HEK293 (cell line): ENCODE results near the gene MLEC.

Experiments
- CTCF ChIA-PET: fragments of 350-600 bp; formaldehyde crosslinking; extraction: SDS; loops from one replicate; lab custom pipeline; 2021; ENCODE audit warnings: antibody characterized with exemption; lab: Yijun Ruan, JAX
- POLR2A ChIA-PET: fragments of 300-600 bp; formaldehyde crosslinking; extraction: SDS; loops from one replicate; lab custom pipeline; 2020; ENCODE audit warnings: antibody characterized with exemption, inconsistent platforms; lab: Yijun Ruan, JAX
- H3K27ac ChIP-seq: fragments of 200-500 bp; sonication (Bioruptor generic); 2 replicates; pipeline ENCODE4 v1.5.1; 2014; ENCODE audit warnings: low read depth, low read length, control low read depth, inconsistent platforms; ENCODE audit errors: extremely low read depth
- H3K36me3 ChIP-seq, 2 experiments: fragments of 200-500 bp in 1 of 2; sonication (Bioruptor generic) in 1 of 2; 1 replicate in 1 of 2; 2 replicates in 1 of 2; pipeline ENCODE4 v1.5.1; 2014 to 2017; ENCODE audit warnings: inconsistent platforms in 2 of 2, low read length in 2 of 2; ENCODE audit not compliant: control insufficient read depth in 2 of 2, insufficient read depth in 1 of 2
- H3K4me1 ChIP-seq: fragments of 200-500 bp; sonication (Bioruptor generic); 2 replicates; pipeline ENCODE4 v1.5.1; 2014; ENCODE audit warnings: mild to moderate bottlenecking, low read length, inconsistent platforms; ENCODE audit not compliant: control insufficient read depth, insufficient read depth
- H3K4me3 ChIP-seq: 2 replicates; pipeline ENCODE4 v1.5.1; 2011; ENCODE audit warnings: low read depth, mild to moderate bottlenecking, control low read depth, low read length, moderate library complexity
- H3K9me3 ChIP-seq: fragments of 200-500 bp; sonication (Bioruptor generic); 2 replicates; pipeline ENCODE4 v1.5.1; 2014; ENCODE audit warnings: low read depth, low read length, inconsistent platforms; ENCODE audit not compliant: control insufficient read depth, insufficient read depth
- CTCF ChIP-seq: fragments of 450-650 bp; formaldehyde crosslinking; IDR thresholded peaks from 2 replicates; pipeline ENCODE4 v1.5.1; 2016; ENCODE audit warnings: missing biosample characterization, missing genetic modification characterization
- GLI2 ChIP-seq: fragments of 450-650 bp; formaldehyde crosslinking; IDR thresholded peaks from 2 replicates; pipeline ENCODE4; 2017; ENCODE audit warnings: missing biosample characterization, missing genetic modification characterization, low read depth, borderline replicate concordance
- GLIS1 ChIP-seq: fragments of 450-650 bp; formaldehyde crosslinking; IDR thresholded peaks from 2 replicates; pipeline ENCODE4 v1.5.1; 2016; ENCODE audit warnings: missing biosample characterization, missing genetic modification characterization
- OSR2 ChIP-seq: fragments of 450-650 bp; formaldehyde crosslinking; IDR thresholded peaks from 2 replicates; pipeline ENCODE4 v1.5.1; 2016; ENCODE audit warnings: missing biosample characterization, missing genetic modification characterization
- PRDM1 ChIP-seq: fragments of 450-650 bp; formaldehyde crosslinking; IDR thresholded peaks from 2 replicates; pipeline ENCODE4; 2016; ENCODE audit warnings: missing biosample characterization, missing genetic modification characterization
- SP2 ChIP-seq: fragments of 450-650 bp; formaldehyde crosslinking; IDR thresholded peaks from 2 replicates; pipeline ENCODE4 v1.5.1; 2016; ENCODE audit warnings: missing biosample characterization, missing genetic modification characterization
- ZNF18 ChIP-seq: fragments of 450-650 bp; formaldehyde crosslinking; IDR thresholded peaks from 2 replicates; pipeline ENCODE4 v1.5.1; 2016; ENCODE audit warnings: missing biosample characterization, missing genetic modification characterization
- ZNF335 ChIP-seq: fragments of 450-650 bp; formaldehyde crosslinking; conservative IDR thresholded peaks from 2 replicates; pipeline ENCODE4 v1.5.1; 2016; ENCODE audit warnings: missing biosample characterization, missing genetic modification characterization
- ZNF423 ChIP-seq: fragments of 450-650 bp; formaldehyde crosslinking; IDR thresholded peaks from 2 replicates; pipeline ENCODE4 v1.5.1; 2016; ENCODE audit warnings: missing biosample characterization, missing genetic modification characterization
- ZNF514 ChIP-seq: fragments of 450-650 bp; formaldehyde crosslinking; IDR thresholded peaks from 2 replicates; pipeline ENCODE4 v1.5.1; 2016; ENCODE audit warnings: missing biosample characterization, missing genetic modification characterization
- ZNF544 ChIP-seq: fragments of 450-650 bp; formaldehyde crosslinking; IDR thresholded peaks from 2 replicates; pipeline ENCODE4 v1.5.0; 2017; ENCODE audit warnings: missing biosample characterization, missing genetic modification characterization
- ZNF600 ChIP-seq: fragments of 450-650 bp; formaldehyde crosslinking; IDR thresholded peaks from 2 replicates; pipeline ENCODE4 v1.5.1; 2016; ENCODE audit warnings: missing biosample characterization, missing genetic modification characterization
- ZNF623 ChIP-seq: fragments of 450-650 bp; formaldehyde crosslinking; IDR thresholded peaks from 2 replicates; pipeline ENCODE4 v1.5.1; 2016; ENCODE audit warnings: missing biosample characterization, missing genetic modification characterization
- ZNF654 ChIP-seq: fragments of 450-650 bp; formaldehyde crosslinking; IDR thresholded peaks from 2 replicates; pipeline ENCODE4 v1.5.1; 2016; ENCODE audit warnings: low read depth, missing biosample characterization, missing genetic modification characterization
- ZNF76 ChIP-seq: fragments of 450-650 bp; formaldehyde crosslinking; IDR thresholded peaks from 2 replicates; pipeline ENCODE4; 2016; ENCODE audit warnings: low read depth, missing biosample characterization, missing genetic modification characterization, borderline replicate concordance
- ZNF777 ChIP-seq: fragments of 450-650 bp; formaldehyde crosslinking; IDR thresholded peaks from 2 replicates; pipeline ENCODE4 v1.5.1; 2017; ENCODE audit warnings: missing biosample characterization, missing genetic modification characterization, borderline replicate concordance
- ZSCAN16 ChIP-seq: fragments of 450-650 bp; formaldehyde crosslinking; IDR thresholded peaks from 2 replicates; pipeline ENCODE4 v1.5.1; 2016; ENCODE audit warnings: missing biosample characterization, missing genetic modification characterization

Gene MLEC

GRCh38 chr12:120687578-120688289, 785 bp downstream of the MLEC start:
- H3K27ac ChIP-seq, result peak overlapping the region; percentile 76; the same call in 1 of the 2 replicates

GRCh38 chr12:120688527-120689071, 1.6 kb downstream of the MLEC start:
- peaks cover 14% of the 10 kb centered on the region for H3K4me1 ChIP-seq
- H3K36me3 ChIP-seq, result peaks cover 0 to 7% of the 10 kb centered on the region in 2 experiments; a peak in 1 of 3 replicates
- H3K27ac ChIP-seq, result no peak overlapping the region
- POLR2A ChIA-PET, result no interaction called here
- TF ChIP-seq PRDM1 (tag by site-specific recombination), result peak; percentile 58; the same call in 1 of the 2 replicates
- TF ChIP-seq GLIS1 (tag by site-specific recombination), result no peak
- no peak for TF ChIP-seq ZNF423 (tag by site-specific recombination)
- TF ChIP-seq ZNF514, result no peak
- peak; percentile 34; the same call in 1 of the 2 replicates for TF ChIP-seq ZNF600 (tag by site-specific recombination)
- peak; percentile 32; the same call in 1 of the 2 replicates for TF ChIP-seq OSR2
- CTCF ChIA-PET, result interaction anchor here (0.6 to 2.0 kb wide), 5 partner anchors 23 to 386 kb away, joined by 3 to 5 read pairs (median 4); no protein-coding TSS in a partner anchor
- no peaks in the 10 kb centered on the region for H3K9me3 ChIP-seq
- peak overlapping the region; percentile 81 for H3K4me3 ChIP-seq

More at GRCh38 chr12:120687578-120688289, 785 bp downstream of the MLEC start:
- Histone ChIP-seq H3K36me3 (no peaks in the 10 kb centered on the region), H3K4me3 (peak overlapping the region; percentile 81), H3K9me3 (no peaks in the 10 kb centered on the region), H3K4me1 (peaks cover 14% of the 10 kb centered on the region)
- ChIA-PET POLR2A (interaction anchor here (1.4 to 1.5 kb wide), 2 partner anchors 24 to 39 kb away, joined by 4 to 5 read pairs; no protein-coding TSS in a partner anchor), CTCF (interaction anchor here (0.6 to 0.8 kb wide), 2 partner anchors 38 to 385 kb away, joined by 3 to 4 read pairs; no protein-coding TSS in a partner anchor)
- TF ChIP-seq ZNF544, result no peak
- TF ChIP-seq CTCF (tag by site-specific recombination), result 0 out of 2 replicates have a peak, but pooled peaks have one; percentile 15
- TF ChIP-seq ZNF18, result peak; percentile 85
- TF ChIP-seq SP2 (tag by site-specific recombination), result peak; percentile 35; the same call in 1 of the 2 replicates
- TF ChIP-seq GLIS1 (tag by site-specific recombination), result no peak
- peak; percentile 81 for TF ChIP-seq ZNF335 (tag by site-specific recombination)
- TF ChIP-seq GLI2 (tag by site-specific recombination), result no peak

- Histone ChIP-seq H3K9me3 (no peaks in the 10 kb centered on the region), H3K4me3 (peak overlapping the region; percentile 81; the same call in 1 of the 2 replicates)
- TF ChIP-seq ZNF76 (tag by site-specific recombination) (no peak), ZNF777 (no peak), ZNF623 (tag by site-specific recombination) (no peak), ZNF654 (tag by site-specific recombination) (no peak), SP2 (tag by site-specific recombination) (no peak), ZNF18 (peak; percentile 78), ZSCAN16 (tag by site-specific recombination) (no peak)
- TF ChIP-seq, all 188 proteins: peak for 1
- ChIA-PET CTCF (interaction anchor here (0.6 to 2.0 kb wide), 4 partner anchors 22 to 562 kb away, joined by 3 to 5 read pairs (median 4); no protein-coding TSS in a partner anchor), POLR2A (interaction anchor here (1.1 kb wide), 1 partner anchor 8 kb away, joined by 3 read pairs; no protein-coding TSS in a partner anchor)
- Histone ChIP-seq H3K4me1 (peaks cover 14% of the 10 kb centered on the region), H3K36me3 (peaks cover 8 to 16% of the 10 kb centered on the region in 2 experiments; a peak in 2 of 3 replicates), H3K27ac (no peak overlapping the region; the same call in 1 of the 2 replicates)
Measured at GRCh38 chr12:120689397-120690082, 2.6 kb downstream of the MLEC start.
